ENCODE results near the gene HBP1.

GRCh38 chr7:107173691-107174406, 5.0 kb downstream of the HBP1 start:
- TF ChIP-seq CTCF (IDR thresholded peaks at IDR 0.05) (no peak), EZH2phosphoT487 (IDR thresholded peaks at IDR 0.05) (no peak), EZH2 (IDR thresholded peaks at IDR 0.05) (no peak)
